ENCODE results near the gene PITPNC1. TPM values are rescaled to one million over a fixed set of nuclear protein-coding genes. Genes with fewer than 3 reads are reported as not detected.
"Not testable (repeated sequence)": the region's sequence is repeated elsewhere in the genome, so short reads cannot be mapped to it uniquely, and the experiment has no call there.

The PITPNC1 gene
- total and polyA plus RNA-seq, 2 experiments from 2014 or later, result 5.8 to 7.3 TPM

DNA sequence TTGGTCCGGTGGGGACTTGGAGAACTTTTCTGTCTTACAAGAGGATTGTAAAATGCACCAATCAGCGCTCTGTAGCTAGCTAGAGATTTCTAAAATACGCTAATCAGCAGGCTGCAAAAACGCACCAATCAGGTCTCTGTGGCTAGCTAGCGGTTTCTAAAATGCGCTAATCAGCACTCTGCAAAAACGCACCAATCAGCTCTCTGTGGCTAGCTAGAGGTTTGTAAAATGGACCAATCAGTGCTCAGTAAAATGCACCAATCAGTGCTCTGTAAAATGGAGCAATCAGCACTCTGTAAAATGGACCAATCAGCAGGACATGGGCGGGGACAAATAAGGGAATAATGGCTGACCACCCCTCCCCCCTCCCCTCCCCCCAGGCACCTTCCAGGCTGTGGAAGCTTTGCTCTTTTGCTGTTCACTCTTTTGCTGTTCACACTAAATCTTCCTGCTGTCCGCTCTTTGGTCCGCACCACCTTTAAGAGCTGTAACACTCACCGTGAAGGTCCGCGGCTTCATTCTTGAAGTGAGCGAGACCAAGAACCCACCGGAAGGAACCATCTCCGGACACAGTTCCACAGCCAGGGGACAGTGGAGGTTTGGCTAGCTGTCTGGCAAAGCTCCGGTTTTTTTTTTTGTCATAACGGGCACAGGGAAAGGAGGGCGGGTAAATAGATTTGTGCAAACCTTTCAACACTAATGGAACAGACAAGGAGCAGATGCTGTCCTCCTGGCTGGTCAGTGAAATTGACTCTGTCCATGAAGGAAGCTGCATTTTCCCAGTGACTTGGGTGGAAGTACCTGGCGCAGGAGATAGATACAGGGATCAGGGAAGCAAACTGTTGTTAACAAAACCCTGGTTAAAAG, 8.3 kb downstream of the PITPNC1 start:
- Histone ChIP-seq H3K4me2 (ENCODE audit: unreplicated experiment) (no peak overlapping the region), H2AFZ (no peak overlapping the region), H3K4me3 (no peak overlapping the region), H3K79me2 (ENCODE audit: insufficient read depth) (peaks cover 99% of the 10 kb centered on the region), H3K27me3 (replicated peaks; ENCODE audit: insufficient read depth) (no peaks in the 10 kb centered on the region), H3K9me3 (ENCODE audit: low read depth) (no peaks in the 10 kb centered on the region), H3K9me2 (ENCODE audit: insufficient read depth) (no peaks in the 10 kb centered on the region), H3K4me1 (ENCODE audit: insufficient read depth) (peaks cover 2% of the 10 kb centered on the region), H3F3A (ENCODE audit: insufficient read depth) (peaks cover 12% of the 10 kb centered on the region; the same call in 1 of the 2 replicates), H4K20me1 (ENCODE audit: insufficient read depth) (no peaks in the 10 kb centered on the region), H3K36me3 (ENCODE audit: low read depth) (no peaks in the 10 kb centered on the region), H3K9ac (no peak overlapping the region), H3K27ac (no peak overlapping the region)
- 93 to 94% methylated on average over 20 of the region's 20 CpGs for WGBS, 2 experiments (ENCODE audit: low coverage in 1 of 2, low lambda C conversion rate in 2 of 2, missing lambda C conversion rate in 2 of 2)
- no peak for DNase-seq
- TF ChIP-seq EZH2 (IDR thresholded peaks at IDR 0.05; ENCODE audit: insufficient read depth, poor library complexity, severe bottlenecking) (no peak), EZH2phosphoT487 (IDR thresholded peaks at IDR 0.05; ENCODE audit: insufficient read depth, low read depth) (no peak)
- in situ Hi-C loops (cut with MboI), result no loop called here

DNA sequence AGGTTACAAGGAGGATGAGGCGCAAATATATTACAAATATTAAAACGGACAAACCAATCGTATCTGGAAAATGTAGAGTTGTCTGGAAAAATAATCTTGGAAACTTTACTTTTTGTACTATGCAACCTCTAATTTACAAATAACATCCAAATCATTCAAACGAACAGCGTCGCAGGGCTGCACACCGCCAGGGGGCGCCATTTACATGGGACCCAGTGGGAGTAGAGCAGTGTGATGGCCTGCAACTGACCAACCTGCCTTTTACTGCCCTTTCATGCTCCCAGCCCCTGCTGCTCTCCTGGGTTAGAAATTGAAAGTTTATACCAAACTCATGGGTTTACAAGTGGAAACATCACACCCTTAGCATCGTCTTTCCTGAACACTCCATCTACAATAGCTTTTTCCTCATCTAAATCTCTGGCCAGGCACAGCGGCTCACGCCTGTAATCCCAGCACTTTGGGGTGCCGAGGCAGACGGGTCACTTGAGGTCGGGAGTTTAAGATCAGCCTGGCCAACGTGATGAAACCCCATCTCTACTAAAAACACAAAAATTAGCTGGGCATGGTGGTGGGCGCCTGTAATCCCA, 10.0 kb downstream of the PITPNC1 start:
- WGBS, 2 experiments (ENCODE audit: low coverage in 1 of 2, low lambda C conversion rate in 2 of 2, missing lambda C conversion rate in 2 of 2), result 70 to 71% methylated on average over 16 of the region's 16 CpGs
- in situ Hi-C loops (cut with MboI), result no loop called here
- Histone ChIP-seq H3K9me2 (ENCODE audit: insufficient read depth) (no peaks in the 10 kb centered on the region), H3K9me3 (ENCODE audit: low read depth) (no peaks in the 10 kb centered on the region), H3K27ac (no peak overlapping the region), H3K36me3 (ENCODE audit: low read depth) (no peaks in the 10 kb centered on the region), H4K20me1 (ENCODE audit: insufficient read depth) (no peaks in the 10 kb centered on the region), H3K4me1 (ENCODE audit: insufficient read depth) (peaks cover 14% of the 10 kb centered on the region), H3K9ac (no peak overlapping the region), H2AFZ (no peak overlapping the region), H3K79me2 (ENCODE audit: insufficient read depth) (peaks cover 88% of the 10 kb centered on the region), H3F3A (ENCODE audit: insufficient read depth) (peaks cover 29% of the 10 kb centered on the region), H3K27me3 (replicated peaks; ENCODE audit: insufficient read depth) (no peaks in the 10 kb centered on the region), H3K4me3 (no peak overlapping the region), H3K4me2 (ENCODE audit: unreplicated experiment) (no peak overlapping the region)
- peak; percentile 61 for DNase-seq
- TF ChIP-seq EZH2phosphoT487 (IDR thresholded peaks at IDR 0.05; ENCODE audit: insufficient read depth, low read depth) (no peak), EZH2 (IDR thresholded peaks at IDR 0.05; ENCODE audit: insufficient read depth, poor library complexity, severe bottlenecking) (no peak)

DNA sequence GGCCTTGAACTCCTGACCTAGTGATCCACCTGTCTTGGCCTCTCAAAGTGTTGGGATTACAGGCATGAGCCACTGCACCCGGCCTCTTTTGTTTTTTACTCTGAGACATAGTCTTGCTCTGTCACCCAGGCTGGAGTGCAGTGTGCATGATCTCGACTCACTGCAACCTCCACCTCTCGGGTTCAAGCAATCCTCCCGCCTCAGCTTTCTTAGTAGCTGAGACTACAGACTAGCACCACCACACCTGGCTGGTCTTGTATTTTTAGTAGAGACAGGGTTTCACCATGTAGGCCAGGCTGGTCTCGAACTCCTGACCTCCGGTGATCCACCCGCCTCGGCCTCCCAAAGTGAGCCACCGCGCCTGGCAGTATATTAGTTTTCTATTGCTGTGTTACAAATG, 11.5 kb downstream of the PITPNC1 start:
- H3K9me2 ChIP-seq (ENCODE audit: insufficient read depth); H4K20me1 ChIP-seq (ENCODE audit: insufficient read depth); in situ Hi-C loops (cut with MboI); H3K36me3 ChIP-seq (ENCODE audit: low read depth); H3K9ac ChIP-seq; H3K27me3 ChIP-seq (replicated peaks; ENCODE audit: insufficient read depth); DNase-seq; H2AFZ ChIP-seq; H3K4me2 ChIP-seq (ENCODE audit: unreplicated experiment); H3K27ac ChIP-seq; H3K4me3 ChIP-seq; H3K9me3 ChIP-seq (ENCODE audit: low read depth): not testable (repeated sequence)
- Histone ChIP-seq H3K4me1 (ENCODE audit: insufficient read depth) (peaks cover 14% of the 10 kb centered on the region), H3F3A (ENCODE audit: insufficient read depth) (peaks cover 37% of the 10 kb centered on the region), H3K79me2 (ENCODE audit: insufficient read depth) (peaks cover 88% of the 10 kb centered on the region)
- 98% methylated on average over 10 of the region's 10 CpGs for WGBS, 2 experiments (ENCODE audit: low coverage in 1 of 2, low lambda C conversion rate in 2 of 2, missing lambda C conversion rate in 2 of 2)

DNA sequence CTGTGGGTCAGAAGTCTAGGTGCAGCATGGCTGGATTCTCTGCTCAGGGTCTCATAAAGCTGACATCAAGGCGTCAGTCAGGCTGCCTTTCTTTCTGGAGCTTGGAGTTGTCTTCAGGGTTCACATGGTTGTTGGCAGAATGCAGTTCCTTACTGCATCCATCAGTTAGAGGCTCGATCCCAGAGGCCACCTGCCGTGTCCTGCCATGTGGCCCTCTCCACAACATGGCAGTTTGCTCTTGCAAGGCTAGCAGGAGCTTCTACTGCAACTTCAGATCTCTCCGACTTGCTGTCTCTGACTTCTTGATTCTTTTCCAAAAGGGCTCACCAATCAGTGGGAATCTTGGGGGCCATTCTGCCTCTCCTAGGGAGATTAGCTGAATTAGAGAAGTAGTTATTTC, 11.9 kb downstream of the PITPNC1 start:
- Histone ChIP-seq H3K79me2 (ENCODE audit: insufficient read depth) (peaks cover 88% of the 10 kb centered on the region), H2AFZ (no peak overlapping the region), H3F3A (ENCODE audit: insufficient read depth) (peaks cover 37% of the 10 kb centered on the region), H3K9me3 (ENCODE audit: low read depth) (no peaks in the 10 kb centered on the region), H4K20me1 (ENCODE audit: insufficient read depth) (no peaks in the 10 kb centered on the region), H3K27me3 (replicated peaks; ENCODE audit: insufficient read depth) (no peaks in the 10 kb centered on the region), H3K27ac (no peak overlapping the region), H3K4me1 (ENCODE audit: insufficient read depth) (peaks cover 14% of the 10 kb centered on the region), H3K9me2 (ENCODE audit: insufficient read depth) (no peaks in the 10 kb centered on the region), H3K4me3 (no peak overlapping the region), H3K4me2 (ENCODE audit: unreplicated experiment) (no peak overlapping the region), H3K36me3 (ENCODE audit: low read depth) (no peaks in the 10 kb centered on the region), H3K9ac (no peak overlapping the region)
- DNase-seq, result no peak
- no peak for TF ChIP-seq EZH2 (IDR thresholded peaks at IDR 0.05; ENCODE audit: insufficient read depth, poor library complexity, severe bottlenecking)
- no peak for TF ChIP-seq EZH2phosphoT487 (IDR thresholded peaks at IDR 0.05; ENCODE audit: insufficient read depth, low read depth)
- WGBS, 2 experiments (ENCODE audit: low coverage in 1 of 2, low lambda C conversion rate in 2 of 2, missing lambda C conversion rate in 2 of 2), result 88 to 89% methylated on average over 4 of the region's 4 CpGs
- in situ Hi-C loops (cut with MboI), result no loop called here

Data from GM23248 (cell line).